ENCODE measurements around the gene CREB1.
"Not testable (repeated sequence)": the region's sequence is repeated elsewhere in the genome, so short reads cannot be mapped to it uniquely, and the experiment has no call there.

DNA sequence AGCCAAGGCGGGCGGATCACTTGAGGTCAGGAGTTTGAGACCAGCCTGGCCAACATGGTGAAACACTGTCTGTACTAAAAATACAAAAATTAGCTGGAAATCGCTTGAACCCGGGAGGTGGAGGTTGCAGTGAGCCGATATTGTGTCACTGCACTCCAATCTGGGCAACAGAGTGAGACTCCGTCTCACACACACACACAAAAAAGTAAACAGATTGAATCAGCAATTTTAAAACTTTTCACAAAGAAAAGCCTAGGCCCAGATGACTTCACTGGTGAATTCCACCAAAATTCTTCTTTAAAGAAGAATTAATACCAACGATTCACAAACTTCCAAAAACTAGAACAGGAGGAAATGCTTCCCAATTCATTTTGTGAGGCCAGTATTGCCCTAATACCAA, 116.8 kb downstream of the CREB1 start:
- TF ChIP-seq, protein P1, sequence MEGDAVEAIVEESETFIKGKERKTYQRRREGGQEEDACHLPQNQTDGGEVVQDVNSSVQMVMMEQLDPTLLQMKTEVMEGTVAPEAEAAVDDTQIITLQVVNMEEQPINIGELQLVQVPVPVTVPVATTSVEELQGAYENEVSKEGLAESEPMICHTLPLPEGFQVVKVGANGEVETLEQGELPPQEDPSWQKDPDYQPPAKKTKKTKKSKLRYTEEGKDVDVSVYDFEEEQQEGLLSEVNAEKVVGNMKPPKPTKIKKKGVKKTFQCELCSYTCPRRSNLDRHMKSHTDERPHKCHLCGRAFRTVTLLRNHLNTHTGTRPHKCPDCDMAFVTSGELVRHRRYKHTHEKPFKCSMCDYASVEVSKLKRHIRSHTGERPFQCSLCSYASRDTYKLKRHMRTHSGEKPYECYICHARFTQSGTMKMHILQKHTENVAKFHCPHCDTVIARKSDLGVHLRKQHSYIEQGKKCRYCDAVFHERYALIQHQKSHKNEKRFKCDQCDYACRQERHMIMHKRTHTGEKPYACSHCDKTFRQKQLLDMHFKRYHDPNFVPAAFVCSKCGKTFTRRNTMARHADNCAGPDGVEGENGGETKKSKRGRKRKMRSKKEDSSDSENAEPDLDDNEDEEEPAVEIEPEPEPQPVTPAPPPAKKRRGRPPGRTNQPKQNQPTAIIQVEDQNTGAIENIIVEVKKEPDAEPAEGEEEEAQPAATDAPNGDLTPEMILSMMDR (IDR thresholded peaks at IDR 0.05; ENCODE audit: low read depth, low read length), result not testable (repeated sequence)
- TF ChIP-seq EZH2phosphoT487 (IDR thresholded peaks at IDR 0.05; ENCODE audit: low read depth), result not testable (repeated sequence)
